GM12891 (cell line): ENCODE data around the gene ST8SIA5.

Experiments used
- POLR2A ChIP-seq: IDR thresholded peaks from 2 replicates; pipeline ENCODE4 v1.6.1; 2011; ENCODE audit warnings: low read depth, low read length, control low read depth
- POLR2AphosphoS5 ChIP-seq: IDR thresholded peaks from 2 replicates; pipeline ENCODE4 v1.6.1; 2011; ENCODE audit warnings: low read depth, low read length, control low read depth
- SPI1 ChIP-seq: IDR thresholded peaks from 2 replicates; pipeline ENCODE4 v1.6.1; 2011; ENCODE audit warnings: low read depth, low read length, control low read depth
- TAF1 ChIP-seq: IDR thresholded peaks from 2 replicates; pipeline ENCODE4 v1.6.1; 2011; ENCODE audit warnings: low read depth, low read length, control low read depth

GRCh38 chr18:46764586-46764985 lies 7.7 kb upstream of the ST8SIA5 start:
- no peak for TF ChIP-seq SPI1
- no peak for TF ChIP-seq POLR2AphosphoS5
- TF ChIP-seq TAF1: no peak
- no peak for TF ChIP-seq POLR2A
